HepG2 (cell line): ENCODE results near the gene NMNAT1. TPM values are rescaled to one million over a fixed set of nuclear protein-coding genes. Genes with fewer than 3 reads are reported as not detected.

Experiments
- ATAC-seq: fragments of 200-7000 bp; cut with Tn5 transposase; 3 replicates; pipeline ENCODE4 v1.9.1; 2020; ENCODE audit warnings: mild to moderate bottlenecking, moderate library complexity
- BruUV-seq: library from RNA; stranded (reverse); fragments of 400-500 nt; replicated peaks from 2 replicates; lab custom pipeline; 2021; lab: Mats Ljungman, UMichigan
- CTCF ChIA-PET: fragments of 300-600 bp; formaldehyde crosslinking; extraction: SDS; loops from one replicate; lab custom pipeline; 2021; ENCODE audit warnings: low total read pairs, inconsistent platforms, low intra/inter-chr PET ratio; lab: Yijun Ruan, JAX
- POLR2A ChIA-PET: fragments of 350-600 bp; sonication (Branson Sonifier 250); formaldehyde crosslinking; loops from one replicate; lab custom pipeline; 2020; ENCODE audit warnings: antibody characterized with exemption, inconsistent platforms; lab: Yijun Ruan, JAX
- DNase-seq: peaks from one replicate; pipeline ENCODE4 v3.0.0-alpha.2; 2015; ENCODE audit warnings: low spot score
- FAIRE-seq: peaks from 3 replicates; lab custom pipeline; 2011; peaks lifted over from hg19 to GRCh38; lab: Jason Lieb, UNC
- H2AFZ ChIP-seq: one replicate; pipeline ENCODE4 v1.6.1; 2011; ENCODE audit warnings: low read length, inconsistent platforms
- H3K27ac ChIP-seq: fragments of 300-600 bp; 3 replicates; pipeline ENCODE4 v1.8.0; 2011; ENCODE audit warnings: mixed run types, mild to moderate bottlenecking, mixed read lengths, low read length, inconsistent platforms; ENCODE audit not compliant: insufficient read depth; ENCODE audit errors: extremely low read length
- H3K27me3 ChIP-seq, 2 experiments: fragments of 200-600 bp in 1 of 2; 2 replicates in 1 of 2; 3 replicates in 1 of 2; pipeline versions ENCODE4 v1.6.0 to v1.8.0; 2011; ENCODE audit warnings: low read length in 2 of 2, mild to moderate bottlenecking in 2 of 2, moderate library complexity in 2 of 2, inconsistent platforms in 1 of 2; ENCODE audit not compliant: insufficient read depth in 2 of 2, control insufficient read depth in 1 of 2
- H3K36me3 ChIP-seq, 2 experiments: fragments of 200-600 bp in 1 of 2; replicated peaks in 1 of 2; 2 replicates in 1 of 2; 3 replicates in 1 of 2; pipeline versions ENCODE4 v1.5.1 to v1.8.0; 2011; ENCODE audit warnings: low read length in 2 of 2, inconsistent platforms in 1 of 2; ENCODE audit not compliant: insufficient read depth in 2 of 2, control insufficient read depth in 1 of 2
- H3K4me1 ChIP-seq: 2 replicates; pipeline ENCODE4 v1.5.1; 2012; ENCODE audit warnings: low read length, inconsistent platforms; ENCODE audit not compliant: insufficient read depth
- H3K4me2 ChIP-seq: 2 replicates; pipeline ENCODE4 v1.6.0; 2011; ENCODE audit warnings: low read depth, low read length, inconsistent platforms
- H3K4me3 ChIP-seq, 3 experiments: fragments of 200-600 bp in 1 of 3; sonication (generic), shearing (Covaris generic) in 1 of 3; replicated peaks in 1 of 3; 2 replicates each; pipeline ENCODE4 v1.5.1; 2011 to 2016; ENCODE audit warnings: low read length in 3 of 3, inconsistent platforms in 2 of 3, low read depth in 2 of 3, mild to moderate bottlenecking in 2 of 3, control low read depth in 1 of 3, mixed read lengths in 1 of 3; ENCODE audit not compliant: insufficient read depth in 1 of 3
- H3K79me2 ChIP-seq: one replicate; pipeline ENCODE4 v1.6.1; 2011; ENCODE audit warnings: low read length, inconsistent platforms; ENCODE audit not compliant: insufficient read depth
- H3K9ac ChIP-seq: 2 replicates; pipeline ENCODE4 v1.6.0; 2011; ENCODE audit warnings: mild to moderate bottlenecking, low read depth, low read length, inconsistent platforms; ENCODE audit not compliant: insufficient read depth
- H3K9me3 ChIP-seq: 2 replicates; pipeline ENCODE4 v1.5.1; 2012; ENCODE audit warnings: mild to moderate bottlenecking, low read length
- H4K20me1 ChIP-seq: 2 replicates; pipeline ENCODE4 v1.6.0; 2011; ENCODE audit warnings: inconsistent platforms, mild to moderate bottlenecking, low read length, moderate library complexity; ENCODE audit not compliant: insufficient read depth
- ELF1 ChIP-seq: sonication (generic); formaldehyde crosslinking; IDR thresholded peaks from 2 replicates; pipeline ENCODE4 v1.4.0; 2020; ENCODE audit warnings: missing genetic modification reagents
- FLYWCH1 ChIP-seq: sonication (generic); formaldehyde crosslinking; IDR thresholded peaks from 2 replicates; pipeline ENCODE4 v1.8.1; 2023; ENCODE audit warnings: mild to moderate bottlenecking, missing genetic modification reagents
- ONECUT2 ChIP-seq: sonication (generic); formaldehyde crosslinking; IDR thresholded peaks from 2 replicates; pipeline ENCODE4 v1.4.0; 2020; ENCODE audit warnings: missing genetic modification reagents
- PHF21A ChIP-seq: sonication (generic); formaldehyde crosslinking; IDR thresholded peaks from 2 replicates; pipeline ENCODE4 v1.5.0; 2020; ENCODE audit warnings: mild to moderate bottlenecking, missing genetic modification reagents
- SOX13 ChIP-seq, 3 experiments: fragments of 450-650 bp in 1 of 3; sonication (generic) in 1 of 3; formaldehyde crosslinking in 1 of 3; IDR thresholded peaks in 2 of 3; conservative IDR thresholded peaks in 1 of 3; 2 replicates each; pipeline versions ENCODE4 v1.5.0 to v1.6.1; 2016 to 2020; ENCODE audit warnings: antibody characterized with exemption in 1 of 3, mild to moderate bottlenecking in 1 of 3, missing compliant biosample characterization in 1 of 3, missing genetic modification reagents in 1 of 3, moderate library complexity in 1 of 3
- ZNF878 ChIP-seq: sonication (generic); formaldehyde crosslinking; IDR thresholded peaks from 2 replicates; pipeline ENCODE4 v1.8.1; 2023; ENCODE audit warnings: mild to moderate bottlenecking, missing genetic modification reagents, moderate library complexity
- WGBS: methylation state at CpG from one replicate; pipeline ENCODE4 v1.1.6; 2017; ENCODE audit warnings: low lambda C conversion rate; 5-methylcytosine and 5-hydroxymethylcytosine counted together
- in situ Hi-C: cut with HindIII; loops from 2 replicates; pipeline ENCODE4 v1.10.0; 2017; ENCODE audit warnings: low pct_unique_long_range_greater_than_20kb; ENCODE audit not compliant: extremely low pct_ligation_motif_present
- intact Hi-C: fragments of 100-400 bp; cut with micrococcal nuclease; formaldehyde crosslinking; loops from one replicate; pipeline ENCODE4 v1.10.0; 2022; ENCODE audit not compliant: unreplicated experiment
- polyA plus RNA-seq, 8 experiments: library from polyadenylated mRNA; depleted of rRNA in 3 of 8; stranded (reverse) in 7 of 8; unstranded in 1 of 8; fragments of >200 nt; fragmentation: Illumina TruSeq in 4 of 8; extraction: Trizol in 4 of 8; gene quantifications; 2 replicates each; pipeline versions ENCODE4 v1.2.1 to v1.2.3, GENCODE V29; 2011 to 2016; ENCODE audit warnings: low read depth in 4 of 8, missing spikeins in 1 of 8, mixed read lengths in 1 of 8; ENCODE audit not compliant: insufficient read depth in 1 of 8
- total RNA-seq, 5 experiments: library from RNA; depleted of rRNA; stranded (reverse); fragments of >200 nt; fragmentation: Illumina TruSeq; extraction: Trizol; gene quantifications; 2 replicates each; pipeline ENCODE4 v1.2.3, GENCODE V29; 2016; ENCODE audit warnings: low read depth in 1 of 5
- TF ChIP-seq, protein P1 (sequence below), 2 experiments: sonication (generic) in 1 of 2; formaldehyde crosslinking in 1 of 2; IDR thresholded peaks; 2 replicates each; pipeline versions ENCODE4 v1.4.0 to v1.6.1; 2016 to 2020; ENCODE audit warnings: borderline replicate concordance in 1 of 2, low read depth in 1 of 2, mild to moderate bottlenecking in 1 of 2, missing genetic modification reagents in 1 of 2
- TF ChIP-seq, protein P2 (sequence below), 2 experiments: fragments of 450-650 bp in 1 of 2; sonication (generic) in 1 of 2; formaldehyde crosslinking in 1 of 2; IDR thresholded peaks; 2 replicates each; pipeline versions ENCODE4 v1.6.1 to v1.8.0; 2016 to 2022; ENCODE audit warnings: antibody characterized with exemption in 1 of 2, mild to moderate bottlenecking in 1 of 2, missing genetic modification reagents in 1 of 2

The NMNAT1 gene
- total and polyA plus RNA-seq, 2 of the 13 experiments (the other 11 are each of a cell fraction or from before 2014, with no cell fraction given): 5.6 to 12.2 TPM

DNA sequence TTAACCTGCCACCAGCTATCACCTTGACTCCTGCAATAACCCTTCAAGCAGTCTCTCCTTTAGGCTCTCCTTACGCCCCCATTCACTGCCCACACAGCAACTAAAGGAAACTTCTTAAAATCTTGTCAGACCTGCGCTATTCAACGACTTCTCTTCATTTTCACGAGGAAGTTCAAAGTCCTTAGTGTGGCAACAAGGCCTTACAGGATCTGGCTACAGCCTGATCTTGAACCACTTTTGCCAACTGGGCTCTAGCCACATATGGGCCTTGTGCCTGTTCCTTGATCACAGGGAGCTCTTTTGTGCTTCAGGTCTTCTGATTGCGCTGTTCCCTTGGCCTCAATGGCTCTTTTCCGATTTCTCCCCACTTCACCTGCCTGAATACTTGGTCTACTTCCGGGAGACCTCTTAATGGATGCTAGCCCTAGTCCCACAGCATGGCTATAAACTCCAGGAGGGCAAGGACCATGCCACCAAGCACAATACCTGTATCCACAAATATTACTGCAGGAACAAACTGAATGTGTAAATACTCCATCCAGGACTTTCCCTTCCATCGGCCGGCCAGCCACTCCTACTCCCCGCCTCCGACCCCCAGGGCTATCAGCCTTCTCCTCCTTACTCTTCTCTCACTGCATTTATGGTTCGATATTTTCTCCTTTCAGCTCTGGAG is 30.9 kb upstream of the NMNAT1 start:
- peak; percentile 89 for FAIRE-seq
- Histone ChIP-seq H3K9ac (peak overlapping the region; percentile 18; the same call in 1 of the 2 replicates), H3K27me3 (no peaks in the 10 kb centered on the region; a peak in 1 of 5 replicates), H3K36me3 (no peaks in the 10 kb centered on the region), H3K4me2 (peak overlapping the region; percentile 30), H3K4me1 (peaks cover 71% of the 10 kb centered on the region), H4K20me1 (no peaks in the 10 kb centered on the region), H3K9me3 (no peaks in the 10 kb centered on the region), H3K4me3 (no peak overlapping the region), H3K27ac (peak overlapping the region; percentile 82), H2AFZ (no peak overlapping the region), H3K79me2 (peaks cover 21% of the 10 kb centered on the region)
- BruUV-seq: no TSS peak
- WGBS: 35% methylated on average over 12 of the region's 12 CpGs
- DNase-seq: peak; percentile 49
- no peak for ATAC-seq
- intact Hi-C loops: no loop called here
- in situ Hi-C loops: no loop called here
- POLR2A ChIA-PET: interaction anchor here (0.6 to 6.3 kb wide), 6 partner anchors 11 to 31 kb away, joined by 3 to 130 read pairs (median 4); partner anchors contain the start of genes LZIC and NMNAT1
- CTCF ChIA-PET: no interaction called here
- 0 out of 2 replicates have a peak, but pooled peaks have one; percentile 39 for TF ChIP-seq ELF1
- peak; percentile 54; the same call in 1 of the 2 replicates for TF ChIP-seq PHF21A
- TF ChIP-seq FLYWCH1 (CRISPR knock-in tag): no peak
- TF ChIP-seq, protein P1, sequence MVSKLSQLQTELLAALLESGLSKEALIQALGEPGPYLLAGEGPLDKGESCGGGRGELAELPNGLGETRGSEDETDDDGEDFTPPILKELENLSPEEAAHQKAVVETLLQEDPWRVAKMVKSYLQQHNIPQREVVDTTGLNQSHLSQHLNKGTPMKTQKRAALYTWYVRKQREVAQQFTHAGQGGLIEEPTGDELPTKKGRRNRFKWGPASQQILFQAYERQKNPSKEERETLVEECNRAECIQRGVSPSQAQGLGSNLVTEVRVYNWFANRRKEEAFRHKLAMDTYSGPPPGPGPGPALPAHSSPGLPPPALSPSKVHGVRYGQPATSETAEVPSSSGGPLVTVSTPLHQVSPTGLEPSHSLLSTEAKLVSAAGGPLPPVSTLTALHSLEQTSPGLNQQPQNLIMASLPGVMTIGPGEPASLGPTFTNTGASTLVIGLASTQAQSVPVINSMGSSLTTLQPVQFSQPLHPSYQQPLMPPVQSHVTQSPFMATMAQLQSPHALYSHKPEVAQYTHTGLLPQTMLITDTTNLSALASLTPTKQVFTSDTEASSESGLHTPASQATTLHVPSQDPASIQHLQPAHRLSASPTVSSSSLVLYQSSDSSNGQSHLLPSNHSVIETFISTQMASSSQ (IDR thresholded peaks at IDR 0.05; ENCODE audit: low read depth): 0 out of 2 replicates have a peak, but pooled peaks have one; percentile 19
- TF ChIP-seq, protein P1 (CRISPR knock-in tag; IDR thresholded peaks at IDR 0.05; ENCODE audit: borderline replicate concordance): no peak
- TF ChIP-seq SOX13 (IDR thresholded peaks at IDR 0.05): no peak
- peak in 1 of 2 experiments; percentile 38; a peak in 1 of 4 replicates for TF ChIP-seq SOX13 (CRISPR knock-in tag; conservative IDR thresholded peaks at IDR 0.05 in 1 of 2, IDR thresholded peaks at IDR 0.05 in 1 of 2)
- no peak for TF ChIP-seq ZNF878 (CRISPR knock-in tag)
- TF ChIP-seq, protein P2, sequence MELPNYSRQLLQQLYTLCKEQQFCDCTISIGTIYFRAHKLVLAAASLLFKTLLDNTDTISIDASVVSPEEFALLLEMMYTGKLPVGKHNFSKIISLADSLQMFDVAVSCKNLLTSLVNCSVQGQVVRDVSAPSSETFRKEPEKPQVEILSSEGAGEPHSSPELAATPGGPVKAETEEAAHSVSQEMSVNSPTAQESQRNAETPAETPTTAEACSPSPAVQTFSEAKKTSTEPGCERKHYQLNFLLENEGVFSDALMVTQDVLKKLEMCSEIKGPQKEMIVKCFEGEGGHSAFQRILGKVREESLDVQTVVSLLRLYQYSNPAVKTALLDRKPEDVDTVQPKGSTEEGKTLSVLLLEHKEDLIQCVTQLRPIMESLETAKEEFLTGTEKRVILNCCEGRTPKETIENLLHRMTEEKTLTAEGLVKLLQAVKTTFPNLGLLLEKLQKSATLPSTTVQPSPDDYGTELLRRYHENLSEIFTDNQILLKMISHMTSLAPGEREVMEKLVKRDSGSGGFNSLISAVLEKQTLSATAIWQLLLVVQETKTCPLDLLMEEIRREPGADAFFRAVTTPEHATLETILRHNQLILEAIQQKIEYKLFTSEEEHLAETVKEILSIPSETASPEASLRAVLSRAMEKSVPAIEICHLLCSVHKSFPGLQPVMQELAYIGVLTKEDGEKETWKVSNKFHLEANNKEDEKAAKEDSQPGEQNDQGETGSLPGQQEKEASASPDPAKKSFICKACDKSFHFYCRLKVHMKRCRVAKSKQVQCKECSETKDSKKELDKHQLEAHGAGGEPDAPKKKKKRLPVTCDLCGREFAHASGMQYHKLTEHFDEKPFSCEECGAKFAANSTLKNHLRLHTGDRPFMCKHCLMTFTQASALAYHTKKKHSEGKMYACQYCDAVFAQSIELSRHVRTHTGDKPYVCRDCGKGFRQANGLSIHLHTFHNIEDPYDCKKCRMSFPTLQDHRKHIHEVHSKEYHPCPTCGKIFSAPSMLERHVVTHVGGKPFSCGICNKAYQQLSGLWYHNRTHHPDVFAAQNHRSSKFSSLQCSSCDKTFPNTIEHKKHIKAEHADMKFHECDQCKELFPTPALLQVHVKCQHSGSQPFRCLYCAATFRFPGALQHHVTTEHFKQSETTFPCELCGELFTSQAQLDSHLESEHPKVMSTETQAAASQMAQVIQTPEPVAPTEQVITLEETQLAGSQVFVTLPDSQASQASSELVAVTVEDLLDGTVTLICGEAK (IDR thresholded peaks at IDR 0.05): no peak
- TF ChIP-seq, protein P2 (CRISPR knock-in tag; IDR thresholded peaks at IDR 0.05): no peak
- TF ChIP-seq ONECUT2 (CRISPR knock-in tag): 0 out of 2 replicates have a peak, but pooled peaks have one; percentile 58
